Nephron progenitor cell (in vitro differentiated cells): ENCODE data around the gene RITA1.

ENCODE experiments used
- DNase-seq: peaks from one replicate; pipeline ENCODE4 v3.0.0; 2021
- H3K27ac Mint-ChIP-seq: 2 replicates; pipeline ENCODE4 v1.8.0; 2021; ENCODE audit warnings: mild to moderate bottlenecking, moderate library complexity, mixed read lengths
- H3K27me3 Mint-ChIP-seq: 2 replicates; pipeline ENCODE4 v1.8.0; 2021; ENCODE audit warnings: mild to moderate bottlenecking, low read depth, mixed read lengths; ENCODE audit not compliant: poor library complexity
- H3K36me3 Mint-ChIP-seq: 2 replicates; pipeline ENCODE4 v1.8.0; 2021; ENCODE audit warnings: low read depth, mixed read lengths
- H3K4me1 Mint-ChIP-seq: 2 replicates; pipeline ENCODE4 v1.8.0; 2021; ENCODE audit warnings: mixed read lengths
- H3K4me3 Mint-ChIP-seq: 2 replicates; pipeline ENCODE4 v1.8.0; 2021; ENCODE audit warnings: mild to moderate bottlenecking, moderate library complexity, mixed read lengths
- H3K9me3 Mint-ChIP-seq: 2 replicates; pipeline ENCODE4 v1.8.0; 2021; ENCODE audit warnings: mild to moderate bottlenecking, moderate library complexity, mixed read lengths
- TF ChIP-seq, protein P1 (sequence below): fragments of 200-600 bp; sonication (generic); IDR thresholded peaks from 2 replicates; pipeline ENCODE4 v1.5.0; 2021; ENCODE audit warnings: antibody characterized with exemption

The RITA1 gene

DNA sequence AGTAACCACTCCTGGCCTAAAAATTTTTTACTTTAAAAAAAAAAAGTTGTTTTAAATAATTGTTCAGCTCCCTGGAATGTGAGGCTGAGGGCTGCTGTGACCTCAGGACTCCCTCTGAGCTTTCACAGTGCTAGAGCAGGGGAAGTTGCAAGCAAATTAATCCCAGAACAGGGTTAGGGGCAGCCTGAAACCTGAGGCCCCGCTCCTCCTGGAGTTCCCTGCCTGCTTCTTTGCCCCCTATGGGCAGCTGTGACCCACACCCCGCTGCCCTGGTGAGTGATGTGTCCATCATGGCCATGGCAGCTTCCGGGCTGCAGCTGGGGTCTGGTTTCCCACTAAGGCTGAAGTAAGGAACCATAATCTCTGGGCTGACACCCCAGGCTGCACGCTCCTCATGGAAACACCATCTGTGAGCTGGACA is 9.5 kb downstream of the RITA1 start:
- peak; percentile 56 for DNase-seq
- H3K9me3 Mint-ChIP-seq: no peaks in the 10 kb centered on the region
- TF ChIP-seq, protein P1, sequence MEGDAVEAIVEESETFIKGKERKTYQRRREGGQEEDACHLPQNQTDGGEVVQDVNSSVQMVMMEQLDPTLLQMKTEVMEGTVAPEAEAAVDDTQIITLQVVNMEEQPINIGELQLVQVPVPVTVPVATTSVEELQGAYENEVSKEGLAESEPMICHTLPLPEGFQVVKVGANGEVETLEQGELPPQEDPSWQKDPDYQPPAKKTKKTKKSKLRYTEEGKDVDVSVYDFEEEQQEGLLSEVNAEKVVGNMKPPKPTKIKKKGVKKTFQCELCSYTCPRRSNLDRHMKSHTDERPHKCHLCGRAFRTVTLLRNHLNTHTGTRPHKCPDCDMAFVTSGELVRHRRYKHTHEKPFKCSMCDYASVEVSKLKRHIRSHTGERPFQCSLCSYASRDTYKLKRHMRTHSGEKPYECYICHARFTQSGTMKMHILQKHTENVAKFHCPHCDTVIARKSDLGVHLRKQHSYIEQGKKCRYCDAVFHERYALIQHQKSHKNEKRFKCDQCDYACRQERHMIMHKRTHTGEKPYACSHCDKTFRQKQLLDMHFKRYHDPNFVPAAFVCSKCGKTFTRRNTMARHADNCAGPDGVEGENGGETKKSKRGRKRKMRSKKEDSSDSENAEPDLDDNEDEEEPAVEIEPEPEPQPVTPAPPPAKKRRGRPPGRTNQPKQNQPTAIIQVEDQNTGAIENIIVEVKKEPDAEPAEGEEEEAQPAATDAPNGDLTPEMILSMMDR: peak; percentile 8

DNA sequence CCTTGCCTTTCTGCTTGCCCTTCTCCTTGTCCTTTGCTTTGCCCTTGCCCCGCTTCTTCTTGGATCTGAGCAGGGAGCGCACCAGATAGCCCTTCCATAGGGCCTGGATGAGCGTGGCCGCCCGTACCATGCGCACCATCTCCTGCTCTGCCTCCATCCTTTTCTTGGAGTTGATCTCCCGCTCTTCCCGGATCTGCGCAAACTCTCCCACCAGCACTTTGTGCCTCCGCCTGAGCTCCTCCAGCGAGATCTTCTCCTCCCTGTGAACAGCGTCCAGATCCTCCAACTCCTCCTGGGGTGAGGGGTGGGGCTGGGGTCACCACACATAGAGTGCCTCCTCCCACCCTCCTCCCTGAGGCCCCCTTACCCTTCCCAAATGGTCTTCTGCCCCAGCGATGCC is 10.1 kb downstream of the RITA1 start:
- Mint-ChIP-seq H3K4me3 (peak overlapping the region; percentile 5), H3K4me1 (peaks cover 51% of the 10 kb centered on the region), H3K27ac (peak overlapping the region; percentile 98), H3K9me3 (no peaks in the 10 kb centered on the region), H3K27me3 (peaks cover 2% of the 10 kb centered on the region), H3K36me3 (peaks cover 23% of the 10 kb centered on the region)
- TF ChIP-seq, protein P1: no peak
- DNase-seq: no peak

More for the DNA sequence above, 9.5 kb downstream of the RITA1 start:
- Mint-ChIP-seq H3K27me3 (peaks cover 2% of the 10 kb centered on the region), H3K4me3 (no peak overlapping the region), H3K36me3 (peaks cover 25% of the 10 kb centered on the region), H3K4me1 (peaks cover 55% of the 10 kb centered on the region), H3K27ac (peak overlapping the region; percentile 95)

DNA sequence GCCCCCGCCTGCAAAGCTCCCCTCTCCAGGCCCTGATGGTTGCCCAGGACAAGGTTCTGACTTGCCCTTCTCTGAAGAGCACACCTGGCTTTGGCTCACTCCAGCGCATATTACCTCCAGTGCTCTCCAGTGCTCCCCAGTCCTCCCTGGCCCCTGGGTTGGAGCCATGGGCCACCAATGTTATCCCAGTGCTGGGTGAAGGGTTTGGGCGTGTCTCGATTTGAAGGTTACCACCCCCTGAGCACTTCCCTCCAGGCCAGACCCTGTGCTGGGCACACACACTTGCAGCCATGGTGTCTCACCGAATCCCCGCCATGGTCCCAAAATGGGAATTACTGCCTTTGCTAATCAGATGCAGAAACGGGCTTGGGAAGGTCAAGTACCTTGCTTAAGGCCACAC is 11.1 kb downstream of the RITA1 start:
- H3K9me3 Mint-ChIP-seq: no peaks in the 10 kb centered on the region
- H3K36me3 Mint-ChIP-seq: peaks cover 17% of the 10 kb centered on the region
- H3K4me1 Mint-ChIP-seq: peaks cover 47% of the 10 kb centered on the region
- TF ChIP-seq, protein P1: no peak
- DNase-seq: no peak
- no peak overlapping the region for H3K27ac Mint-ChIP-seq
- H3K4me3 Mint-ChIP-seq: no peak overlapping the region
- peaks cover 2% of the 10 kb centered on the region for H3K27me3 Mint-ChIP-seq

DNA sequence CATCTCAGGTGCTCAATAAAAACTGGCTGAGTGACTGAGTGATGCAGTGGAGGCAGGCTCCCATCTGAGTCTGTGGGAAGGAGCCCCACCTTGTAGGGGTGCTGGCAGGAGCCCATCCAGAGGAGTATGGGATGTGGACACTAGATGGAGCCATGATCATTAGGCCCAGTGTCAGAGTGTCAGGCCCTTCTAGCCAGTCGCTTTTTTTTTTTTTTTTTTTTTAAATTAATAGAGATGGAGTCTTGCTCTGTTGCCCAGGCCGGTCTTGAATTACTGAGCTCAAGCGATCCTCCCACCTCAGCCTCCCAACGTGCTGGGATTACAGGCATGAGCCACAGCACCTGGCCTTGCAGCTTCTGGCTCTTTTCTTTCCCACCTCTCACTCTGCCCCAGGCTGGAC is 11.5 kb downstream of the RITA1 start:
- TF ChIP-seq, protein P1: peak; percentile 58
- no peaks in the 10 kb centered on the region for H3K9me3 Mint-ChIP-seq
- H3K4me3 Mint-ChIP-seq: no peak overlapping the region
- peak; percentile 45 for DNase-seq
- H3K27ac Mint-ChIP-seq: no peak overlapping the region
- H3K4me1 Mint-ChIP-seq: peaks cover 44% of the 10 kb centered on the region
- H3K27me3 Mint-ChIP-seq: peaks cover 2% of the 10 kb centered on the region
- H3K36me3 Mint-ChIP-seq: peaks cover 13% of the 10 kb centered on the region

DNA sequence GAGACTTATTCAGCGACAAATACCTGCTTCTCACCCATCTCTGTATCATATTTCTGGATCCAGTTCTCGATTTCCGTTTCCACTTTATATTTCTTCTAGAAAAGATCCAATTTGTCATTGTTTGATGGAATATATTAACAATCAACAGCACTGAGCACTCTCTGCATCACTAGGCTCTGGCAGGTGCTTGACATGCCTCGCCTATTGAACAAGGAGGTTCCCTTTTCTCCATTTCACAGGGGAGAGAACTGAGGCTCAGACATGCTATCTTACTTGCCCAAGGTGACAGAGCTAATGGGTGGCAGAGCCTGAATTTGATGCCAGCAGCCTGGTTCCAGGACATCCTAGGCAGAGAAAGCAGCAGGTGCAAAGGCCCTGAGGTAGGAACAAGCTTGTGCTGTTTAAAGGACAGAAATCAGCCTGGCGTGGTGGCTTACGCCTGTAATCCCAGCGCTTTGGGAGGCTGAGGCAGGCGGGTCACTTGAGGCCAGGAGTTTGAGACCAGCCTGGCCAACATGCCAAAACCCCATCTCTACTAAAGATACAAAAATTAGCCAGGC is 12.1 kb downstream of the RITA1 start:
- TF ChIP-seq, protein P1: no peak
- Mint-ChIP-seq H3K4me1 (peaks cover 38% of the 10 kb centered on the region), H3K36me3 (peaks cover 7% of the 10 kb centered on the region), H3K27me3 (peaks cover 2% of the 10 kb centered on the region), H3K27ac (no peak overlapping the region), H3K9me3 (no peaks in the 10 kb centered on the region), H3K4me3 (no peak overlapping the region)
- no peak for DNase-seq

DNA sequence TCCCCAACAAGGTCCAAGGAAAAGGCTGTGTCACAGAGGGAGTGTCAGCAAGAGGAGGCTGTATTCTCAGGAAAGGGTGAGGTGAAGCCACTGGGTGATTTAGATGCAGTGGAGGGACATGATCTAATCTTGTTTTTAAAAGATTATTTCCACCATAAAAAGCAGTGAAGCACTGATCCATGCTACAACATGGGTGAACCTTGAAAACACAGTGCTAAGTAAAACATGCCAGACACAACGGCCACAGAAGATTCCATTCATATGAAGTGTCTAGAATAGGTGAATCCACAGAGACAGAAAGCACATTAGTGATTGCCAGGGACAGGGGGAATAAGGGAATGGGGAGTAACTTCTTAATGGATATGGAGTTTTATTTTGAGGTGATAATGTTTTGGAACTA is 12.8 kb downstream of the RITA1 start:
- DNase-seq: no peak
- Mint-ChIP-seq H3K27me3 (peaks cover 2% of the 10 kb centered on the region), H3K9me3 (no peaks in the 10 kb centered on the region), H3K27ac (peak overlapping the region; percentile 17), H3K4me1 (peaks cover 34% of the 10 kb centered on the region), H3K4me3 (no peak overlapping the region), H3K36me3 (peaks cover 6% of the 10 kb centered on the region)
- TF ChIP-seq, protein P1: no peak
